ENCODE measurements around the gene C3.
"Not testable (repeated sequence)": the region's sequence is repeated elsewhere in the genome, so short reads cannot be mapped to it uniquely, and the experiment has no call there.

Gene C3

DNA sequence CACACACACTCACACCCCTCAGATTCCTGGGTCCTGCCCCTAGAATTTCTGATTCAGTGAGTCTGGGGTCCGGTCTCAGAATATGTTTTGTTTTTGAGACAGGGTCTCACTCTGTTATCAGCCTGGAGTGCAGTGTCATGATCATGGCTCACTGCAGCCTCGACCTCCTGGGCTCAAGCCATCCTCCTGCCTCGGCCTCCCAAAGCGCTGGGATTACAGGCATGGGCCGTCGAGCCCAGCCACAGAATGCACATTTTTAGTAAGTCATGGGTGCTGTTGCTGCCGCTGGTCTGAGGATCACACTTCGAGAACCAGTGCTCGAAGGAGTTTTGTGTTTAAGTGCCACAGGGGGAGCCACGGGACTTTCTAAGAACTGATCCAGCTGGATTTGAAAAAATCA is 28.4 kb downstream of the C3 start:
- no peak for DNase-seq (ENCODE audit: low read depth)

DNA sequence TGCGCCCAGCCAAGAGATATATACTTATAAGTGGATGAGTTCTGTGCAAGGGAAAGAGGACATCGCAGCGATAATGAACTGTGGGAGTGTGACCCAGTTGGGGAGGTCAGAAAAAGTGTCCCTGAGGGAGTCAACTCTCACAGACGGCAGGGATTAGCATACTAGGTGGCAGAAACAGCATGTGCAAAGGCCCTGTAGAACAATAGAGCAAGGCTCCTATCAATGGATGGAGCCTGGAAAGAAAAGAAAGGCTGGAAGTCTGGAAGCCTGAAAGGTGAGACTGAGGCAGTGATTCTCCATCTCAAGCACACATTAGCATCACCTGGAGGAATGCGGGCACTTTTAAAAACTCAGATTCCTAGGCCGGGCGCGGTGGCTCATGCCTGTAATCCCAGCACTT is 29.1 kb downstream of the C3 start:
- no peak for DNase-seq (ENCODE audit: low read depth)

DNA sequence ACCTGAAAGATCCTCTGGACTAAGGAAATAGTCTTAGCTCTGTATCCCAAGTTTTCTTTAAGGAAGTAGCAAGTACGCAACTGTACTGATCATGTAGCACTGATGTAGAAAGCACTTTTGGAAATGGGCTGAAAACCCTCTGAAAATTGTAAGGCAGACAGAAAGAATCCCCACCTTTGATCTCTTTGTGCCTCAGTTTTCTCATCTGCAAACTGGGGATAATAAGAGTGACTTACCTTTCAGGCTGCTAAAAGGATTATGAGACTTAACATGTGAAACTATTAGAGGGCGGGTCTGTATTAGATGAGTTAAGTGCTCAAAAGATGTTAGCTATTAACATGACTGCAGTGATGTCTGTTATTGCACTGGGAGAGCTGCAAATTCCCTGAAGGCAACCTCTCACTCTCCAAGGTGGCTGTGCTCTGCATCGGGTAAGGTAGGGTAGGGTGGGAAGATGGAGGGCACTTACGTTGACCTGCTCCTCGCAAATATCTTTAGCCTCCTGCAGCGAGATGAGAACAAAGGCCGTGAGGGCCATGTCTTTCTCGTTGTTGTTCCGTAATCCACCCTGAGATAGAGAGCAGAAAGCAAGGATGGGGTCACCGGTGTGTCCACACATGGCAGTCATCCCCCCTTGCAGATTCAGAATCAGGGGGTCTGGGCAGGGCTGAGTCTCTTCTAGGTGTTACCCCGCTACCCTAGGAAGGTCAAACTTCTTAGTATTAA is 30.1 kb downstream of the C3 start:
- no peak for DNase-seq (ENCODE audit: low read depth)

DNA sequence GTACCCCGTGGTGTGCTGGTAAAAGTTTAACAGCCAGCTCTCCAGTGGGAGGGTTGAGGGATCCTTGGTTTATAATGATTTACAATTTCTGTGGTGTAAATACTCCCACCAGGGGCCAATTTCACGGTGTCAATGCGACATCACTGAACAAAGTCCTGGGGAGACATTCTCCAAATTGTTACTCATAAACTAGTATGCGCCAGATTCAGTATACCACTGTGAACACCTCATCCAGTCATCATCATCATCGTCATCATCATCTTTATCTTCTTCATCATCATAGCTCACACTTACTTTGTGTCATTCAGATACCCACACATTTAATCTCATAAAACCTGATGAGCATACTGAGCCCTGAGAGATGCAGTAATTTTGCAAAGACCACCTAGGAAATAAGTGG is 33.3 kb downstream of the C3 start:
- DNase-seq (ENCODE audit: low read depth): no peak

DNA sequence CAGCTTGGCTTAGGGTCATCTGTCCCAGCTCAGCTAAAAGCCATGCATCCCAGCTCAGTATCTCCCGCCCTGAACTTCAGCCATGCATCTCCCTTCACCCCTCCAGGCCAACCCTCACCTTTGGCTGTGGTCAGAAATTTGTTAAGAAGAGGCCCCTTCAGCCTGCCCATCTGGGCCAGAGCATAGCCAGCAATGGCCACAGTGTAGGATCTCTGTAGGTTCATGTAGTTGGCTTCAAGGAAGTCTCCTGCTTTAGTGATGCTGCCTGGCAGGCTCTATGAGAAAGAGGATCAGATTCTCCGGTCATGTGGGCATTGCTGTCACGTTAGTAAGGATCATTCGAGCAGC is 33.8 kb downstream of the C3 start:
- DNase-seq (ENCODE audit: low read depth): no peak

DNA sequence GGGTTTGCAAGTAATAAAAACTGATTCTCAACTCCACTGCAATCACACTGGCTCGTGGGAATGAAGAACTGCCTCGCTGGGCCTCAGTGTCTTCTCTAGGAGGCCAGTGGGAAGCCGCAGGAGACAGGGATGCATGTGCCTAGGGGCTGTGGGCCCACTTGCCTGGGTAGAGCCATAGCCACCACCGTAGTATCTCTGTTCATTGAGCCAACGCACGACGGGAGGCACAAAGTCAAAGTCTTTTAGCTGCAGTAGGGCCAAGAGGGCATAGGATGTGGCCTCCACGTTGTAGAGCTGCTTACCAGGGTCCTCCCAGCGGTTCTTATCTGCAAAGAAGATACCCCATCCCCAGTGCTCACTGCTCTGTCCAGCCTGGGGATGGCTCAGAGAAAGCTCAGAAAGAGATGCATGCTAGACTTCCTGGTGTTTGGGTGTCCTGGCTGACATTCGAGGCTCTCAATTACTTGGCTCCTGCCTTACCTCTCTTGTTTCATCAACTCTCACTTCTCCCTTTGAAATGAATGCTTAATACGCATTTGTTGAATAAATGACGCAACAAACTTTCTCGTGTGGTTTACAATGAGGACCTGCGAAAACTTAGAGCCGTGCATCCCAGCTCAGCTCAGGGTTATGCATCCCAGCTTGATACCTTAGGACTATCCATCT is 34.4 kb downstream of the C3 start:
- DNase-seq (ENCODE audit: low read depth): no peak

DNA sequence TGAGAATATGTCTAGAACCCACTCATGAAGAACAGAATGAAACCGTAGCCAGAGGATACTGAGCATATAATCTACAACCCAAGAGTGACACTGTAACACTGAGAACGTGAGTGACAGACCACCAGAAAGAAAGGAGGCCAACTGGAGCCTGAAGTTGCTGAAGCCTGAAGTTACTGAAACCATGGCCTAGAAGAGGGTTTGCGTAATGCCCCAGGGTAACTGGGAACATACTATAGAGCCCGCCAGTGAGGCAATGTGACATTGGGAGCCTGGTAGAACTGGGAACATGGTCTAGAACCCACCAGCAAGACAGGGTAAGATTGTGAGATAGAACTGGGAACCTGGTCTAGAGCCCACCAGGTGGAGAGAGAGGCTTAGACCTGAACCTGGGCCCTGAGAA is 35.0 kb downstream of the C3 start:
- no peak for DNase-seq (ENCODE audit: low read depth)

DNA sequence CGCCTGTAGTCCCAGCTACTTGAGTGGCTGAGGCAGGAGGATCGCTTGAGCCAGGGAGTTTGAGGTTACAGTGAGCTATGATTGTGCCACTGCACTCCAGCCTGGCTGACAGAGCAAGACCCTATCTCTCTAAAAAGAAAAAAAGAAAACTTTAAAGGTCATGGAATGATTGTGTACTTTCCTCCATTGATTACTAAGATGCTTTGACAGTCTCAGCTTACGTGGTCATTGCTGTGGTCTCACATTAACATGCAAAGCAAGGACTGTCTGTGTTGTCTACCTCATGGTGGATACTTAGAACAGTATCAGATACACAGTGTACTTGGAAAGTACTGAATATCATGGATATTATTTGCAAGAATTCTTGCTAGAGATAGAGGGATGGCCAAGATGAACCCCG is 36.5 kb downstream of the C3 start:
- DNase-seq (ENCODE audit: low read depth): no peak

DNA sequence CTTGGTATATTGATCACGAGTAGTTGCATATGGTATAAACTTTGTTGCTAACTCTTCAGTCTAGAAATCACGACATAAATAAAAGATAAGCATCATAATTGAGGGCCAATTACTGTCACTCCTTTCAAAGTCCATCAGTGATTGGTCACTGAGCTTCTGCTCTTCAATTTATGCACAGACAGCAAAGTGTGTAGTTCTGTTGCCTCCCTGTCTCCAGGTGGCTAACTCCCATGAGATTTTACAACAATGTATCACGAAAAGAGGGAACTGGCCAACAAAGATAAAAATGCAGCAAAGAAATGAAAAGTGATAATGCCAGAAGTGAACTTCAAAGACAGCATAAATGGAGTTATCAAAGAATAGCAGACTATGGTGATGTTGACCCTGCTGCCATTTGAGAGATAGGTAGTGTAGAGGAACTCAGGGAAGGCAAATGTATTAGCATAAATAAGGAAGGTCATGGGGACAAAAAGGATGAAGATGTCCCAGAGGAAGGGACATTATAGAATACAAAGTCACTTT is 37.8 kb downstream of the C3 start:
- DNase-seq (ENCODE audit: low read depth): no peak

DNA sequence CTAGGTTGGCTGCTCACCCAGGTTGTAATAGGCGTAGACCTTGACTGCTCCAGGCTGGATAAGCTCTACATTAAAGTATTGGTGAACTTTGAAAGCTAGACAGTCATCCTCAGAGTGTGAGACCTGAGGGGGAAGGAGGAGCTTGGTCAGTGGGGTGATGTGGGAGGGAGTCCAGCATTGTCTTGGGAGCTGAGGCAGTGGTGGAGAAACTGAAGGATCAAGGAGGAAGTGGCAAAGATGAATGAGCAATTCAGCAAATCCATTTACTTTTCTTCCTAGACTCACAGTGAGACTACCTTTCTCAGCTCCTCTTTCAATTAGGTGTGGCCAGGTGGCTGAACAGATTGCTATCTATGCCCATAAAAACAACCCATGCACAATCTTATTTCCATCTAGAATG is 40.3 kb downstream of the C3 start:
- no peak for DNase-seq (ENCODE audit: low read depth)

DNA sequence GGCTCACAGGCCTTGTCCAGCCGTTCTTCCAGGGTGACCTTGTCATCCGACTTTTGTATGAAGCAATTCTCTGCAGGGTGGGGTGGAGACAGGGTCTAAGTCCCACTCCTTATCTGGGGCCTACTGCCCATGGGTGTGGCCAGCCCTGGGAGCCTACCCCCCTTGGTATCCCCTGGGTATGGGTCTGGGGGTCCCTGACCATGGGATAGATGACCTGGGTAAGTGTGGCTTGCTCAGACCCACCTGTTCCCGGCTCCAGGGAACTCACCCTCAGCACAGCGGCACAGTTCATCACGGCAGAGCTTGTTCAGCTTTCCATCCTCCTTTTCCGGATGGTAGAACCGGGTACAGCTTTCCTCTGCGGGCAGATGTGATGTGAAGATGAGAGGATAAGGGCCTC is 41.3 kb downstream of the C3 start:
- DNase-seq (ENCODE audit: low read depth): no peak

DNA sequence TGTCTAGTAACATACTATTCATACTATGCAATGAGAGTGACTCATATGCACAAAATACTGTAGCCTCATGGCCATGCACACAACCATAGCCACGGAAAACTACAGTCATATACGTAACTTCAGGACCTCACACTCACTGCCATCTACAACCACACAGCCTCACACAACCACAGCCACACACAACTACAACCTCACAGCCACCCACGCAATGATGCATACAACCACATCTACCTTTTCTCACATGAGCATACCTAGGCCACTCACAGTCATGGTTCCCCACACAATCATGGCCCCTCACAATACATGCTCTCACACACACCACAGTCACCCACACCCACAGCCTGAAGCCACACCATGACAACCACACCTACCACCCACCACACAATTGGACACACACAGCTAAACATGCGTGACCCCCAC is 41.8 kb downstream of the C3 start:
- no peak for DNase-seq (ENCODE audit: low read depth)

DNA sequence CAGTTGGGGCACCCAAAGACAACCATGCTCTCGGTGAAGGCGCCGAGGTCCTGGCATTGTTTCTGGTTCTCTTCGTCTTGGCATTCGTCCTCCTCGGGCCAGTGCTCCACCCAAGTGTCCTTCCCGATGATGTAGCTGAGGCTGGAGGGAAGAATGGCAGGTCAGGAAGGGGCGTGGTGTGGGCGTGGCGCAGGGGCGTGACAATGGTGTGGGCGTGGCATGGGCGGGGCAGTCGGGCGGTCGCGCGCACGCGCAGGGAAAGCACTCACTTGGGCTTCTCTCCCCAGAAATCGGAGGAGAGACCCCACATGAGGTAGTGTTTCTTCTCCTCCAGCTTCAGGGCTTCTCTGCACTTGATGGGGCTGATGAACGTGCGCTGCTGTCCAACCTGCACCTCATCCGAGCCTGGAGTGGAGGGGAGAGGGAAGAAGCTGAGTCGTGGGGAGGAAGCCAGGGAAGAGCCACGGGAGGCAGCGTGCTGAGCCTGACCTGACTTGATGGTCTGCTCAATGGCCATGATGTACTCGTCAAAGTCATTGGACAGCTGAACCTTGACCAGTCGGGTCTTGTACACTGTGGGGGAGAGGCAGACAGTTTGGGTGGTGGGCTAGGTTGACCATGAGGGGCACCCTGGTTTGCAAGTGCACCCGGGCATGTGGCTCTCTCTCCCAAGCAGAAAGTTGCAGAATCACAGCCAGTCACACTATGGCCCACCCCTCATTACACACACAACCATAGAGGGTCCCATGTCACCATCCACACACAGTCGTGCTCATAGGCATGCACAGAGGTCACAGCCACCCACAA is 42.4 kb downstream of the C3 start:
- DNase-seq (ENCODE audit: low read depth): no peak

DNA sequence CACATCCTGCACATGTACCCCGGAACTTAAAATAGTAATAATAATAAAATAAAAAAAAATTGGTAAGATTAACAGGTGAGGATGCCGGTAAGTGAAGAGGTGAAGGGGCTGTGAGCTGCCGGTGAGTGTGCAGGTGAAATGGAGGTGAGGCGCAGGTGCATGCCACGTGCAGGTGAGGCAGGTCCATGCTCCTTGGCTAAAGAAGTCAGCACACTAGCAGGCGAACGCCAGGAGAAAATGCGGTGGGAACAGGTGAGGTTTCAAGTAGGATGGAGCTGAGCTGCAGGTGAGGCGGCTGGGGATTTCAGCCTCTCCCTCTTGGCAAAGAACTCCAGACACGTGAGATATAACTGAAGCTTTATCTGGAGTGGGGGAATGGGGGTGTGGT is 43.0 kb downstream of the C3 start:
- DNase-seq (ENCODE audit: low read depth): no peak

DNA sequence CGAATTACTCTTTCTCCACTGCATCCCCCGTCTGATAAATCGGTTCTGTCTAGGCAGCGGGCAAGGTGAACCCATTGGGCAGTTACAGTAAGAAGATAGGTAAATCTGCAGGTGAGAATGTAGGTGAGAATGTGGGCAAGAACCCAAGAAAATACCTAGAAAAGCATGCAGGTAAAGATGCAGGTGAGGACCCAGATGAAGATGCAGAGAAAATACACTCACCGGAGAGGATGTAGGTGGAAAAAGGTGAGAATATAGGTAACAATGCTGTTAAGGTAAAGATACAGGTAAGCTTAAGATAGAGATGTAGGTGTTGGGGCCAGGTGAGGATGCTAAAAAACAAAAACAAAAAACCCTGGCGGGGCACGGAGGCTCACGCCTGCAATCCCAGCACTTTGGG is 44.2 kb downstream of the C3 start:
- DNase-seq (ENCODE audit: low read depth): no peak

DNA sequence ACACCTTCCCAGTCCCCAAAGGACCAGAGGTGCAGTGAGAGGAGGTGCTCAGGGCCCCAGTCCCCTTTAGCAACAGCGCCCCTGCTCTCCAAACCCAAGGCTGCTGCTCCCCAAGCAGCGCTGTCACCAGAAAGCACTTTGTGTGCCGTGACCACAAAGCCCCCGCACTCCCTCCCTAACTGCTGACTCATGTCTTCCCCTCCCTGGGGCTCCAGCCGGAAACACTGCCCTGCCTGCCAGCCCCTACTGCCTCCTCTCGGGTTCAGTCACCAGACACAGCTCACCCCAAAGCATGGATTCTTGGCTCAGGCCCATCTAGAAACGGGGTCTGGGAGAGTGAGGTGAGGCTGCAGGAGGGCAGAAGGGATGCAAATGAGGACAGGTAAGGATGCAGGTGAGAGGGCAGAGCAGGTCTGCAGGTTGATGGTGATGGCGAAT is 45.6 kb downstream of the C3 start:
- peak; percentile 39 for DNase-seq (ENCODE audit: low read depth)

DNA sequence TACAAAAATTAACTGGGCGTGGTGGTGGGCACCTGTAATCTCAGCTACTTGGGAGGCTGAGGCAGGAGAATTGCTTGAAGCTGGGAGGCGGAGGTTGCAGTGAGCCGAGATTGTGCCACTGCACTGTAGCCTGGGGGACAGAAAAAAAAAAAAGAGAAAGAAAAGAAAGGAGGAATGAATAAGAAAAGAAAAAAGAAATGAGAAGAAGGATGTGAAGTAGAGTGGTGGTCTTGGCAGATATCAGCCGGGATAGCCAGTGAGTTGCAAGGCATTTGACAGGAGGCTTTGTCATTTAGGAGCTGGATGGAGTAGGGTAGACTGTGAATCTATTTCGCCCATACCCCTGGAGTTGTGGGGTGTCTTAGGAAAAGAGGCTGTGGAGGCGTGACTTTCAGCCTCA is 46.0 kb downstream of the C3 start:
- DNase-seq (ENCODE audit: low read depth): not testable (repeated sequence)

DNA sequence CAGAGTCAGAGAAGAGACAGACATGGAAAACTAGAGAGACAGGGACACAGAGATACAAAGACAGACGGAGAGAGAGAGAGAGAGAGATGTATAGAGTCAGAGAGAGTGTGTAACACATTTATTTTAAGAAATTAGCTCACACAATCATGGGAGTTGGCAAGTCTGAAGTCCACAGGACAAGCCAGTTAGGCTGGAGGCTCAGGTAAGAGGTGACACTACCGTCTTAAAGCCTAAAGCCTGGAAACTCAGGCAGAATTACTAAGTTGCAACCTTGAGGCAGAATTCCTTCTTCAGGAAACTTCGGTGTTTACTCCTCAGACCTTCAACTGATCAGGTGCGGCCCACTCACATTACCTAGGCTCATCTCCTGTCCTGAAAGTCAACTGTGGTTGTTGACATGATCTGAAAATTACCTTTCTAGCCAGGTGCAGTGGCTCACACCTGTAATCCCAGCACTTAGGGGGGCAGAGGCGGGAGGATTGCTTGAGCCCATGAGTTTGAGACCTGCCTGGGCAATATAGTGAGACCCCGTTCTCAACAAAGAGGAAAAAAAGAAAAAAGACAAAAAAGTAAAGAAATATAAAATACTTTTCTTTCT is 47.7 kb downstream of the C3 start:
- no peak for DNase-seq (ENCODE audit: low read depth)

DNA sequence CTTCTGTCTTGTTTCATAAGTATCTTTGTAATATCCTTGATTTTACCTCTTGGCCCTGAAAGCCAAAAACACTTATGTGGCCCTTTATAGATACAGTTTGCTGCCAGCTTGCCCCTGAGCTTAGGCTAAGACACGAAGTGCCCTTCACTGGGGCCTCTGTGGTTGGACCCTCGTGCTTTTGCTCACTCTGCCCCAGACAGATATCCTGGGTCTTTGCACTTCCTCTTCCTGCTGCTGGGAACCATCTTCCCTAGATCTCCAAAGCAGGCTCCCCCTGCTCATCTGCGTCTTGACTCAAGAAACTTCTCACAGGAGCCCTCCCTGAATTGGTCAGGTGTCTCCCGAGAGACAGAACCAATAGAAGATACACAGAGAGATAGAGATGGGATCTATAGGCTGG is 48.5 kb downstream of the C3 start:
- no peak for DNase-seq (ENCODE audit: low read depth)

DNA sequence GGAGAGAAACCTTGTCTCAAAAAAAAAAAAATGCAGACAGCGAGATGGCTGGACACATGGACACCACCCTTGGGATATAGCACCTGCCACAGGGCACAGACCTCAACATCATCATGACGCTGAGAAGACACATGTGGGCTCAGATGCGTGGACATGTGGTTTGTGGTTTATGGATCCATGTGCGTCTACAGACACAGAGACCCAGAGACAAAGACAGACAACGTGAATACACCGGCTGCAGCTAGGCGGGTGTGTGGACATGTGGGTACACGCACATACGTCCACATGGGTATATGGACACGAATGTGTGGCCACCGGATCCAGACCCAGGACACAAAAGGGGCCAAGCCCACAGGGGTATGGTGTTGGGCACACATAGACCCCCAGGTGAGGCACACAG is 51.8 kb downstream of the C3 start:
- DNase-seq (ENCODE audit: low read depth): no peak

DNA sequence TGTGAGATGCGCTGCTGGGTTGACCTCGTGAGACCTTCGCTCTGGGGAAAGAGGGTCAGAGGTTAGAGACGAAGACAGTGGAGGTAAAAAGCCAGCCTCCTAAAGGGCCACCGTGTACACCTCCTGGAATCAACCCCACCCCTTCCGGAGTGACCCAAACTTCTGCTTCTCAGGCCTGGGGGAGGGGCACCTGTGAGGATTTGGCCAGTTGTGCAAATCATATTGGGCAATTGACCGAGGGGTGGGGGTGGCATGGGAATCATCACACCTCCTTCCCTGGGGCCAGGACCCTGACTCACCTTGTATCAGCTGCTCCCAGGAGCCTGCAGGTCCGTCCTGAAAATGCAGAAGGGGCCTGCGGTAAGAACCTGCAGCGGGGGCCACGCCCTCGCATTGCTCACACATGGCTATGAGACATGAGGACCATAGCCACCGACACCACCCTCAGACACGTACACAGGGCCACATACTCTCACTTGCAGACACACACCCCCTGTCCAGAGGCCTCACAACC is 53.3 kb downstream of the C3 start:
- DNase-seq (ENCODE audit: low read depth): no peak

DNA sequence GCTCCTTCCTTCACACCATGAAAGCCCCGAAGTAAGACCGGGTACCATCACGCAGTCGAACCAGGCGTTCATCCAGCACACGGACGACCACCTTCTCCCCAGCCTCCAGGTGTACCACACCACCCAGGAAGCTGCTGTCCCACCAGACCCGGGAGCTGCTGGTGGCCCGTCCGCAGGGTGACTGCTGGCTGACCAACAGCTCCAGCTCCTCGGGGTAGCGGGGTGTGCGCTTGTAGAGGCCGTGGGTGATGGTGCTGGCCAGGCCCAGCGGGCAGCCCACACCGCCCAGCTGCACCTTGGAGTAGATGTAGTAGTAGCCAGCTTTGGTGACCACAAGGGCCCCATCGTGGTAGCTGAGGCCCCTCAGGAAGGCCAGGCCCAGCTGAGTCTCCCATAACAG is 55.5 kb downstream of the C3 start:
- DNase-seq (ENCODE audit: low read depth): no peak
